ENCODE data around the gene KAT7. TPM values are rescaled to one million over a fixed set of nuclear protein-coding genes. Genes with fewer than 3 reads are reported as not detected.
A peak's percentile ranks its signal among the peaks of the same experiment; 100 is the strongest.

KAT7 gene
- total RNA-seq, 2 experiments from 2014 or later: 61.2 to 66.6 TPM

- no peak for TF ChIP-seq CTCF (IDR thresholded peaks at IDR 0.05)
- Mint-ChIP-seq H3K27me3 (no peaks in the 10 kb centered on the region), H3K9me3 (no peaks in the 10 kb centered on the region), H3K4me1 (ENCODE audit: low read depth) (peaks cover 67% of the 10 kb centered on the region), H3K4me3 (no peak overlapping the region), H3K27ac (peak overlapping the region; percentile 56), H3K36me3 (ENCODE audit: low read depth) (peaks cover 70% of the 10 kb centered on the region)
- CTCF ChIA-PET: interaction anchor here (0.8 to 1.3 kb wide), 2 partner anchors 87 to 201 kb away, joined by 5 read pairs; partner anchors contain the start of gene SLC35B1
- POLR2A ChIA-PET: no interaction called here
- DNase-seq (peak; percentile 36), ATAC-seq (peak; percentile 70)
- intact Hi-C loops (cut with micrococcal nuclease): no loop called here
These were observed 6.9 kb downstream of the KAT7 start for GRCh38 chr17:49795372-49795771.

DNA sequence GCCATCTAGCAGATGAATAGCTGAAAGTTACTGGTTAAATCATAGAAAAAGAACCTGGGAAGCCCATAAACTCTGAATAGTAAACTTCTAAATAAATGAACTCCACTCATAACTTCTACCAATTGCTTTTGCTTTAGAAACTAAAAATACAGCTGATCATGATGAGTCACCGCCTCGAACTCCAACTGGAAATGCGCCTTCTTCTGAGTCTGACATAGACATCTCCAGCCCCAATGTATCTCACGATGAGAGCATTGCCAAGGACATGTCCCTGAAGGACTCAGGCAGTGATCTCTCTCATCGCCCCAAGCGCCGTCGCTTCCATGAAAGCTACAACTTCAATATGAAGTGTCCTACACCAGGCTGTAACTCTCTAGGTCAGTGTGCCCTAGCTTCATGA lies 9.7 kb downstream of the KAT7 start:
- Mint-ChIP-seq H3K27ac (peak overlapping the region; percentile 36), H3K4me3 (no peak overlapping the region), H3K36me3 (ENCODE audit: low read depth) (peaks cover 60% of the 10 kb centered on the region), H3K27me3 (no peaks in the 10 kb centered on the region), H3K4me1 (ENCODE audit: low read depth) (peaks cover 48% of the 10 kb centered on the region), H3K9me3 (no peaks in the 10 kb centered on the region)
- CTCF ChIA-PET: interaction anchor here (0.7 to 1.5 kb wide), 6 partner anchors 9 to 228 kb away, joined by 3 to 6 read pairs (median 4); no protein-coding TSS in a partner anchor
- ATAC-seq (no peak), DNase-seq (peak; percentile 16)
- no peak for TF ChIP-seq CTCF (IDR thresholded peaks at IDR 0.05)
- intact Hi-C loops (cut with micrococcal nuclease): no loop called here
- POLR2A ChIA-PET: interaction anchor here (0.6 to 1.4 kb wide), 5 partner anchors 10 to 181 kb away, joined by 3 to 4 read pairs (median 3); partner anchors contain the start of gene KAT7

- CTCF ChIA-PET: interaction anchor here (0.7 to 1.5 kb wide), 6 partner anchors 9 to 229 kb away, joined by 3 to 6 read pairs (median 4); no protein-coding TSS in a partner anchor
- Mint-ChIP-seq H3K9me3 (no peaks in the 10 kb centered on the region), H3K27me3 (no peaks in the 10 kb centered on the region), H3K4me3 (no peak overlapping the region), H3K27ac (no peak overlapping the region), H3K4me1 (ENCODE audit: low read depth) (peaks cover 44% of the 10 kb centered on the region), H3K36me3 (ENCODE audit: low read depth) (peaks cover 56% of the 10 kb centered on the region)
- no peak for DNase-seq
- ATAC-seq: no peak
- intact Hi-C loops (cut with micrococcal nuclease): no loop called here
- TF ChIP-seq CTCF (IDR thresholded peaks at IDR 0.05): no peak
- POLR2A ChIA-PET: interaction anchor here (0.6 to 1.4 kb wide), 5 partner anchors 11 to 167 kb away, joined by 3 to 4 read pairs (median 3); partner anchors contain the start of gene KAT7
These were observed 10.3 kb downstream of the KAT7 start for GRCh38 chr17:49798738-49799137.

DNA sequence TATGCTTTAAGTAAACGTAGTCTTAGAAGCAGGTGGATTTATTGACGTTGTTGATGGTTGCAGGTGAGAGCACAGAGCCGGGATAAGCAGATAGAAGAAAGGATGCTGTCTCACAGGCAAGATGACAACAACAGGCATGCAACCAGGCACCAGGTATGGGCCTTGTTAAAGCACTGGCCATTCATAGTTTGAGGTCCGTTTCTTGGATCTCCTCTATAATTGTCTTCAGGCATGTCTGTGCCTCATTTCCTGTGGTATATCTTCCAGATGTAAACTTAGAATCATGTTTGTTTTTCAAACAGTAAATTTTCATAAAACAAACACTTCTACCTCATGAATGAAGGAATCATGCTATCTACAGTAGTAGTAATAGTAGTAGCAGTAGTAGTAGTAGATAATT lies 20.6 kb downstream of the KAT7 start:
- H3K27ac Mint-ChIP-seq: no peak overlapping the region
- ChIA-PET POLR2A (interaction anchor here (0.6 kb wide), 1 partner anchor 420 kb away, joined by 3 read pairs; no protein-coding TSS in a partner anchor), CTCF (interaction anchor here (1.6 kb wide), 1 partner anchor 43 kb away, joined by 3 read pairs; no protein-coding TSS in a partner anchor)
- DNase-seq: no peak
- no peaks in the 10 kb centered on the region for H3K27me3 Mint-ChIP-seq
- no peaks in the 10 kb centered on the region for H3K9me3 Mint-ChIP-seq
- H3K4me1 Mint-ChIP-seq (ENCODE audit: low read depth): peaks cover 19% of the 10 kb centered on the region
- H3K36me3 Mint-ChIP-seq (ENCODE audit: low read depth): peaks cover 34% of the 10 kb centered on the region
- intact Hi-C loops (cut with micrococcal nuclease): no loop called here
- no peak for ATAC-seq
- TF ChIP-seq CTCF (IDR thresholded peaks at IDR 0.05): no peak
- no peak overlapping the region for H3K4me3 Mint-ChIP-seq

DNA sequence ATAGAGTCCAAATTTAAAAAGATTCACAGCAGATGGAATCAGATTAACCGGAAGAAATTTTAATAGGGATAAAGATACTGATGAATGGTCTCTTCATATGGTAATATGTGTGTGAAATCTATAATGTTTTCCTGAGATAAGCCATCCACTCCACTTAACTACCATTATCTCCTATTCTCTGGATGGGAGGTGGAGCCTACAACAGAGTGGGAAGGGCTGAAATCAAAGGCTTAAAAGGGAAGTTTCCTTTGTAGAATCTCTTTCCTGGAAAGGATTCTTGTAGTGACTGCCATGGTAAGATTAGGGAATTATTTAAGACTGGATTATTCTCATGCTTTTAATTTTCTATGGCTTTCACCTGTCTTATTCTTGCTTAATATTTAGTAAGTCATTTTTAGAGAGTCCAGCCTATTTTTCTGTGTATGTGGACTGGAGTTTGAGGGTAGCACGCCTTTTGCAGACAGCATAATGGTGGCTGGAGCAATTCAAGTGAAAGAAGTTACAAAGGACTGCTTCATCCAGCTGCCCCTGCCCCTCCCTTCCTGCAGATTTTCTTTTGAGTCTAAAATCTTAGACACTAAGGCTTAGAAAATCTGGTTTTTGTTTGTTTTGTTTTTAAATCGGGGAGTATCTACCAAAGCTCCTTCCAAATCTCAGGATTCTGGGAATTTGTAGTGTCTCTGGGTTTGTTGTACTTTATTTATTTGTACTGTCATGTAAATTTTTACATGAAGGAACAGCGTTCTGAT lies 26.5 kb downstream of the KAT7 start:
- ATAC-seq: no peak

More for the DNA sequence above, 26.5 kb downstream of the KAT7 start:
- ChIA-PET CTCF (interaction anchor here (1.1 to 2.5 kb wide), 2 partner anchors 182 to 245 kb away, joined by 3 to 11 read pairs; no protein-coding TSS in a partner anchor), POLR2A (no interaction called here)
- Mint-ChIP-seq H3K4me1 (ENCODE audit: low read depth) (peaks cover 59% of the 10 kb centered on the region), H3K36me3 (ENCODE audit: low read depth) (peaks cover 47% of the 10 kb centered on the region), H3K4me3 (no peak overlapping the region), H3K27me3 (no peaks in the 10 kb centered on the region), H3K9me3 (no peaks in the 10 kb centered on the region), H3K27ac (peak overlapping the region; percentile 49)
- TF ChIP-seq CTCF (IDR thresholded peaks at IDR 0.05): no peak
- intact Hi-C loops (cut with micrococcal nuclease): no loop called here
- DNase-seq: no peak
